ENCODE data around the gene ASAP3. TPM values are rescaled to one million over a fixed set of nuclear protein-coding genes. Genes with fewer than 3 reads are reported as not detected.

ASAP3 gene
- total RNA-seq, 1 experiment from 2014 or later = 12.1 TPM

DNA sequence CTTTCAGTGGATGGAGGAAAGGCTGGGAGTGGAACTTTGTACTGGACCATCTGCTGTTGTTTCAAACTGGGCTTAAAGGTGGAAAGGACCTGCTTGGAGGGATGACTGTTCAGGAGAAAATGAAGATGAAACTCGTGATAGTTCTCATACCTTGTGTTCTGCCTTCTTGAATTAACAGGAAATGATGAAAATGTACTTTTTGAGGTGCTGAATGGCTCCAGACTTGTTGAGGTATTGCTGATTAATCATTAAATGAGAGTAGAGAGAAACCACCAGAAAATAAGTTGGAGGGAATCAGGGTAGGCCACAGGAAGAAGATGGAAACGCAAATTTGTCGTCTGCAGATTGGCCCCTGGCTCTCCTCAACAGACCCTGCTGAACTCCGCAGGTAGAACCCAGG is 88.1 kb downstream of the ASAP3 start:
- no peaks in the 10 kb centered on the region for H3K4me1 Mint-ChIP-seq (ENCODE audit: low read depth, unreplicated experiment)
- H3K4me3 Mint-ChIP-seq (ENCODE audit: unreplicated experiment) = no peak overlapping the region
- Histone ChIP-seq H3K9me3 (no peaks in the 10 kb centered on the region), H3K4me1 (no peaks in the 10 kb centered on the region), H3K27me3 (replicated peaks; ENCODE audit: control insufficient read depth, insufficient read depth, low read length) (no peaks in the 10 kb centered on the region), H3K36me3 (ENCODE audit: control insufficient read depth, insufficient read depth, low read length) (no peaks in the 10 kb centered on the region; the same call in 1 of the 2 replicates), H3K4me3 (ENCODE audit: low read depth, low read length) (no peak overlapping the region)
- intact Hi-C loops (cut with micrococcal nuclease; ENCODE audit: unreplicated experiment) = no loop called here
- no peaks in the 10 kb centered on the region for H3K9me3 Mint-ChIP-seq (ENCODE audit: unreplicated experiment)
- H3K27ac Mint-ChIP-seq (ENCODE audit: unreplicated experiment) = no peak overlapping the region
- ChIA-PET POLR2A (no interaction called here), CTCF (no interaction called here)
- H3K27me3 Mint-ChIP-seq (ENCODE audit: insufficient read depth, unreplicated experiment) = no peaks in the 10 kb centered on the region
- no peaks in the 10 kb centered on the region for H3K36me3 Mint-ChIP-seq (ENCODE audit: insufficient read depth, unreplicated experiment)
- DNase-seq = no peak
- no TSS peak for BruUV-seq (replicated peaks)
- TF ChIP-seq CTCF (IDR thresholded peaks at IDR 0.05; ENCODE audit: insufficient read depth in 1 of 2, low read depth in 1 of 2, low read length in 1 of 2, severe bottlenecking in 1 of 2, unreplicated experiment in 1 of 2) = no peak

DNA sequence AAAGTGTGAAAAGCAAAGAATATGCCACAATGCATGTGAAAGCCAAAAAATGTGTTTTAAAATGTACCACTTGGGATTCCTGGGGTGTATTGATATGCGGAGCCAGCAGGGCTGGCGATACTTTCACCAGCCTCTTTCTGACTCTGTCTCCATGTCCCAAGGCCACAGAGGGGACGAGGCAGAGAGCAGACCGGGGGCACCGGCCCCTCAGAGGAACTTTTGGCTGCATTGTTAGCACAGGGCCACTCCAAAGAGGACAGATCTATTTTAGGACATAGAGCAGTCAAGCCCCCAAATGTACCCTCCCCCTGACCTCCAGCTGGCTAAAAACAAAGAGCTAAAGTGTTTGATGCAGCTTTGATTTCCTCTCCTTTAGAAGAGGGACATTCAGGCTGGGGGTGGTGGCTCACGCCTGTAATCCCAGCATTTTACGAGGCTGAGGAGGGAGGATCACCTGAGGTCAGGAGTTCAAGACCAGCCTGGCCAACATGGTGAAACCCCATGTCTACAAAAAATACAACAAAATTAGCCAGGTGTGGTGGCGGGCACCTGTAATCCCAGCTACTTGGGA is 88.7 kb downstream of the ASAP3 start:
- H3K4me1 ChIP-seq = no peaks in the 10 kb centered on the region
- no peak overlapping the region for H3K4me3 Mint-ChIP-seq (ENCODE audit: unreplicated experiment)
- ChIA-PET POLR2A (no interaction called here), CTCF (no interaction called here)
- BruUV-seq (replicated peaks) = no TSS peak
- no peak overlapping the region for H3K27ac Mint-ChIP-seq (ENCODE audit: unreplicated experiment)
- H3K36me3 Mint-ChIP-seq (ENCODE audit: insufficient read depth, unreplicated experiment) = no peaks in the 10 kb centered on the region
- H3K4me1 Mint-ChIP-seq (ENCODE audit: low read depth, unreplicated experiment) = no peaks in the 10 kb centered on the region
- H3K9me3 Mint-ChIP-seq (ENCODE audit: unreplicated experiment) = no peaks in the 10 kb centered on the region
- no peak overlapping the region for H3K4me3 ChIP-seq (ENCODE audit: low read depth, low read length)
- no peak for DNase-seq
- H3K27me3 ChIP-seq (replicated peaks; ENCODE audit: control insufficient read depth, insufficient read depth, low read length) = no peaks in the 10 kb centered on the region
- no peaks in the 10 kb centered on the region; the same call in 1 of the 2 replicates for H3K36me3 ChIP-seq (ENCODE audit: control insufficient read depth, insufficient read depth, low read length)
- intact Hi-C loops (cut with micrococcal nuclease; ENCODE audit: unreplicated experiment) = no loop called here
- H3K27me3 Mint-ChIP-seq (ENCODE audit: insufficient read depth, unreplicated experiment) = no peaks in the 10 kb centered on the region
- no peak for TF ChIP-seq CTCF (IDR thresholded peaks at IDR 0.05; ENCODE audit: insufficient read depth in 1 of 2, low read depth in 1 of 2, low read length in 1 of 2, severe bottlenecking in 1 of 2, unreplicated experiment in 1 of 2)
- H3K9me3 ChIP-seq = no peaks in the 10 kb centered on the region

DNA sequence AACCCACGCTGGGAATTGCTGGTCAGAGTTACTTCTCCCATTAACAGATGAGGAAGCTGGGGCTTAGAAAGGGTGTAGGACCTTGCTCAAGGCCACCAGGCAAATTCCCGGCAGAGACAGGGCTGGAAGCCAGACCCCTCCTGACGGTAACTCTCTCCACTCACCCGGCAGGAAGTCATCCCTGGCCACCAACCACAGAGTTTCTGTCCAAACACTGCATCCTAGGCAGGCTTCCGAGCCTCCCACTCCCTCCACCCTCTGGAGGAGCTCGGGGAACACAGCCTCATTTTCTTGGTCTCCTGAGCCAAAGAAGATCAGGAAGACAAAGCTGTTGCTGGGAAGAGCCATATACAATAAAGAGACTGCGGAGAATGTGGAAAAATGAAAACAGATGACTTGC is 89.3 kb downstream of the ASAP3 start:
- no peaks in the 10 kb centered on the region for H3K27me3 Mint-ChIP-seq (ENCODE audit: insufficient read depth, unreplicated experiment)
- ChIA-PET CTCF (no interaction called here), POLR2A (no interaction called here)
- Histone ChIP-seq H3K9me3 (no peaks in the 10 kb centered on the region), H3K4me1 (no peaks in the 10 kb centered on the region), H3K36me3 (ENCODE audit: control insufficient read depth, insufficient read depth, low read length) (no peaks in the 10 kb centered on the region; the same call in 1 of the 2 replicates), H3K4me3 (ENCODE audit: low read depth, low read length) (no peak overlapping the region), H3K27me3 (replicated peaks; ENCODE audit: control insufficient read depth, insufficient read depth, low read length) (no peaks in the 10 kb centered on the region)
- no peaks in the 10 kb centered on the region for H3K9me3 Mint-ChIP-seq (ENCODE audit: unreplicated experiment)
- no peak for DNase-seq
- H3K36me3 Mint-ChIP-seq (ENCODE audit: insufficient read depth, unreplicated experiment) = no peaks in the 10 kb centered on the region
- no peaks in the 10 kb centered on the region for H3K4me1 Mint-ChIP-seq (ENCODE audit: low read depth, unreplicated experiment)
- intact Hi-C loops (cut with micrococcal nuclease; ENCODE audit: unreplicated experiment) = no loop called here
- TF ChIP-seq CTCF (IDR thresholded peaks at IDR 0.05; ENCODE audit: insufficient read depth in 1 of 2, low read depth in 1 of 2, low read length in 1 of 2, severe bottlenecking in 1 of 2, unreplicated experiment in 1 of 2) = no peak
- H3K4me3 Mint-ChIP-seq (ENCODE audit: unreplicated experiment) = no peak overlapping the region
- no peak overlapping the region for H3K27ac Mint-ChIP-seq (ENCODE audit: unreplicated experiment)
- BruUV-seq (replicated peaks) = no TSS peak
